HG03558 (cell line): ENCODE results near the gene LILRA5.
"Not testable (repeated sequence)": the region's sequence is repeated elsewhere in the genome, so short reads cannot be mapped to it uniquely, and the experiment has no call there.

Source experiments
- ATAC-seq: cut with Tn5 transposase; IDR thresholded peaks from one replicate; pipeline ENCODE4 v1.9.1; 2021; ENCODE audit warnings: moderate number of reproducible peaks; ENCODE audit not compliant: unreplicated experiment; ENCODE audit errors: extremely low read depth

The LILRA5 gene

DNA sequence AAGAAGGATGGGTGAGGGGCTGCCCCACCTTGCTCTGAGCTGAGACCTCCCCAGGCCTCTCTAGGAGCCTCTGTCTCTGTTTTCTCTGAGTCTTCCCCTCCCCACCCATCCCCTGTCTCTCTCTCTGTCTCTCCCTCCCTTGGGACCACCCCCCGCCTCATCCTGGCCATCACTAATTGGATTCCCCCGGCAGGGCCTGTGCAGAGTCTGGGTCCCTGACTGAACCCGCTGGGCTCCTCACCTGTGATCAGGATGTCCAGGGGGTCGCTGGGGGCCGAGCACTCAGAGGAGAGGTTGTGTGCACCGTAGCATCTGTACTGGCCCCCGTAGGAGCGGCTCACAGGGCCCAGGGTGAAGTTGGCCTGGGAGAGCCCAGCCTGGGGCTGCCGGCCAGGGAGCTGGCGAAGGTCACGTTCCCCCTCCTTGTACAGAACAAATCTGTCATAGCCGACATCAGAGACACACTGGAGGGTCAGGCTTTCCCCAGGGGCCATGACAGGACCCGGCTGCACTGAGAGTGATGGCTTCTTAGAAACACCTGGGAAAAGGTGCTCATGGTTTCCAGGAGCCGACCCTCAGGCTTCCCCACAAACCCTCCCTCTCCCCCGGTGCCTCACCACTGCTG is 34.3 kb downstream of the LILRA5 start:
- not testable (repeated sequence) for ATAC-seq

- not testable (repeated sequence) for ATAC-seq
Observed at GRCh38 chr19:54278056-54278455, 34.9 kb downstream of the LILRA5 start.

DNA sequence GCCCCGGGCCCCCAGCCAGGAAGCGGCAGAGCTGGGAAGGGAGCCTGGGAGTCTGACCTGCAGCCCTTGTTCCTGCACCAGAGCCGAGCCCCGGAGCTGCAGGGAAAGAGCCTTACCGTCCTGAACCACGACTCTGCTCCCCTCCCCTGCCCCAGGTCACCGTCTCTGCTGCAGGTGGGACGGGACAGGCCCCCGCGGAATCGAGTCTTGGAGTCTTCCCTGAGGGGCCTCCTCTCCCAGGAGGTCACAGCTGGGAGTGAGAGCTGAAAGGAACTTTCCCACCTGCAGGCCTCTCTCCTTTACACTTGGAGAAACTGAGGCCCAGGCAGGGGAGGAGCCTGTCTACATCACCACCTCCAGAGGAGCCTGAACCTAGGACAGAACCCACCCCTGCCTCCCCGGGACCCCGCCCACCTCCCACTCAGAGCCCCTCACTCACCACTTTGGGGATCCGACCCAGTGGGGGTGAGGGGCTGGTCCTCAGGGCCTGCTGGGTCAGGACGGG is 35.8 kb downstream of the LILRA5 start:
- ATAC-seq, result not testable (repeated sequence)

DNA sequence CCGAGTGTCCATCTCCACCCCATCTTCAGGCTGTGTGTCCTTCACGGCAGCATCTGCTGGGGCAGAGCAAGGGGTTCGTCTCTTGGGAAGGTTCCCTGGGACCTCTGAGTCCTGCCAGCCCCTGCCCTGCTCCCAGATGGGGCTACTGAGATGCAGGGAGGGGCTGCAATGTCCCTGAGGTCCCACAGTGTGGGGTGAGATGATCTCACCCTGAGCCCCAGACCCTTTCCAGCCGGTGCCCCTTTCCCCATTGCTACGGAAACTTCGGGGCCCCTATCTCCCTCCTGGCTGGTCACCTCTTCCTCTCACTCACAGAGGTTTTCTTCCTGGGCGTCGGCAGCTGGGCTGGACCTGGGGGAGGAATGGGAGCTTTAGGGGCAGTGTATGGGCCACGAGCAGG is 37.0 kb downstream of the LILRA5 start:
- no peak for ATAC-seq

DNA sequence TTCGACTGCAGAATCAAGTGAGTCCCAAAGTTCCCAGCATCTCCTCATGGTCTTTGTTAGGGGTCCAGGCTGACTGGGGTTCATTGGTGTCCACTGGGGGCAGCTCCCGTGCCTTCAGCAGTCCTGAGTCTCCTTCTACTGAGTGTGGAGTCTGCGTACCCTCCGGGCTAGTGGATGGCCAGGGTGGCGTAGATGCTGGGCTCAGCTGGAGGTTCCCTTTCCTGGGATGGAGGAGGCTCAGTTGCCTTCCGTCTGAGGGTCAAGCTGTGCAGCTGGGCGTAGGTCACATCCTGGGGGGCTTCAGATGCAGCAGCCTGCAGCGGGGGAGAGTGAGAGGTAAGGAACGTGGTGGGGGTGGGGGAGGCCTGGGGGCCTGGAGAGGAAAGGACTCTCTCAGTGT is 38.5 kb downstream of the LILRA5 start:
- not testable (repeated sequence) for ATAC-seq

DNA sequence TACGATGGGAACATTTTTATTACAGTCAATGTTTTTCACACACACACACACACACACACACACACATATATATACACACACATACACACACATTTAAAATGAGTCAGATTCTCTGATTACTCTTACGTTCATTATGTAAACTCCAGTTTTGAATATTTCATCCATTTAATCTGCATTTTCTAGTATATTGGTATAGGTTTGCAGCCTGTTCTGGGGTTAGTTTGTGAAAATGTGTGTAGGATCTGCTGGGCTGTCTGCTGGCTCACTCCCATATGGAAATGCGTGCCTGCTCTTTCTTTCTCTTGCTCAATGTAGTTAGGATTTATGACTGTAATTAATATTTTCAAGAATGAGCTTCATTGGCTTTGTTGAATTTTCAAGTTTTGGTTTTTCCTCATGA is 39.1 kb downstream of the LILRA5 start:
- ATAC-seq, result no peak

- not testable (repeated sequence) for ATAC-seq
Observed at GRCh38 chr19:54272181-54272580, 40.8 kb downstream of the LILRA5 start.

- not testable (repeated sequence) for ATAC-seq
Observed at GRCh38 chr19:54271587-54271986, 41.4 kb downstream of the LILRA5 start.

GRCh38 chr19:54271106-54271505 is 41.9 kb downstream of the LILRA5 start:
- no peak for ATAC-seq

DNA sequence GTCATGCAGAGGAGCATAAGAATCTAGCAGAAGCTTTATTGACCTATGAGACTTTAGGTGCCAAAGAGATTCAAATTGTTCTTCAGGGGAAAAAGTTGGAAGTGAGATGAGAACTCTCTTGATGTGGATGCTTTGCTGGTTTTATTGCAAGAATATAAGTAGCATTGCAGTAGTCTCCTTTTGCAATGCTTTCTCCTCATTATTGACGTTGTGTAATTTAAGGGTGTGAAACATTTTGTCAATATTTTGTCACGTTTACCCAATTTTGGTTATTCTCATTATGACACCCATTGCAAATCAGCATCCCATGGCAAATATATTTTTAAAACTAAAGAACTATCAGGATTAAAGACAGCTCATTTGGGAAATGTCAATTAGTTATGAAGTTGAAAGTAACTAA is 44.0 kb downstream of the LILRA5 start:
- no peak for ATAC-seq

DNA sequence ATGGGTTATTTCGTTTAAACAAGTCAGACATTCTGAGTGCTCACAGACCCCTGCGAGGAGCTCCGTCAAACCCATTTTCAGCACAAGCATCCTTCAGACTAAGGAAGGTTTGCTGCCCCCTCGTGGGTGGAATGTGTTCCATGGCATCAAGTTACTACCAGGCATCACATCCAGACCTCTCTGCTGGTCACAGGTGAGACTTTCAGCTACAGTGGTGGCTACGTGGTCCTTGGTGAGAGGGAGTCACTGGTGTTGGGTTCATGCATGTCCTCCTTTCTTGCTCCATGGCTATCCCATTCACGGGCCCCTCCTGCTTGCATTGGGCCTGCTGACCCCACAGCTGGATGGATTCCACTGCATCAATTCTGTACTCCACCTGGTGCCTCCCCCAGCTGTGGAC is 46.8 kb downstream of the LILRA5 start:
- ATAC-seq, result no peak

DNA sequence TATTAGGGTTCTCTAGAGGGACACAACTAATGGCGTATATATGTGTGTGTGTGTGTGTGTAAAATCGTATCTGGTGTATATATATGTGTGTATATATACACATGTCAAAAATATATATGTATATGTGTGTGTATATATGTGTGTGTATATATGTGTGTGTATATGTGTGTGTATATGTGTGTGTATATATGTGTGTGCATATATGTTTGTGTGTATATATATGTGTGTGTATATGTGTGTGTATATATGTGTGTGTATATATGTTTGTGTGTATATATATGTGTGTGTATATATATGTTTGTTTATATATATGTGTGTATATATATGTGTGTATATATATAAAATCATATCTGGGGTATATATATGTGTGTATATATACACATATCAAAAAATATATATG is 50.5 kb downstream of the LILRA5 start:
- ATAC-seq, result no peak

GRCh38 chr19:54262066-54262465 is 50.9 kb downstream of the LILRA5 start:
- no peak for ATAC-seq

DNA sequence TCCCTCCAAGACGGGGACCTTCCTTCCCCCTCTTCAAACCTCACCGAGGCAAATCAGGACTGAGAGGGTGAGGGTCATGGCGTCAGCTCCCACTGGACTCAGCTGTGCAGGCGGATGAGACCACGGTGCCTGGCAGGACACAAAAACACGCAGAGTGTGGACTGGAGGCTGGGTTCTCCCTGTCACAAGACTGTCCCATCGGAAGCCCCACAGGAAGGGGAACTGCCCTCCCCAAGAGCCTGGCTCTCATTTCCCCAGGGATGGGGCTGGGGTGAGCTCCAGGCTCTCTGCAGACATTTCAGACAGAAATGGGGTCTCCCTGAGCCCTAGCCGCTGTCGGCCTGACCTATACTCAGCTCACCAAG is 55.9 kb downstream of the LILRA5 start, which contains the start of gene LILRB5:
Gene LILRB5, minus strand, starts transcription at position 158 of the 365 bp plus-strand sequence. Its CDS starts 80 bp downstream, at position 78.
- no peak for ATAC-seq
